ENCODE data around the gene AAMP.
A peak's percentile ranks its signal among the peaks of the same experiment; 100 is the strongest.
"Not testable (repeated sequence)": the region's sequence is repeated elsewhere in the genome, so short reads cannot be mapped to it uniquely, and the experiment has no call there.

Gene AAMP

GRCh38 chr2:218275371-218276072, 5.6 kb upstream of the AAMP start:
- no peak for DNase-seq (ENCODE audit: low read depth in 2 of 2)

GRCh38 chr2:218274586-218274985, 4.6 kb upstream of the AAMP start:
- DNase-seq (ENCODE audit: low read depth in 2 of 2), result no peak

DNA sequence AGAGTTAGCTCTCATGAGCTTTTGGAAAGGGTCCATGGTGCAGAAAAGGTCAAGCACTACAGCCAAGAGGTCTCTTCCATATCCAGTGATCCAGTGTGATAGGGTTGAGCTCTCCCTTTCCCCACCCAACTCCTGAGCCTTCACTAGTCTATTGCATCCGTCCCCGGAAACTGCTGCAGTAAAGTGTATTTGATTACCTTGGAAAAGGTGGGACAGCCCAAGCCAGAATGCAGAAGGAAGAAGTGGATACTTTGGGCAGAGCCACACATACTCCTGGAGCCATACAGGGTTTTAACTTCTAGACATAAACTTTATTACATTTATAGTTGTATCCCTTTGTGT, 3.9 kb upstream of the AAMP start:
- DNase-seq (ENCODE audit: low read depth in 2 of 2), result no peak

- not testable (repeated sequence) for DNase-seq (ENCODE audit: low read depth in 2 of 2)
These were observed 3.4 kb upstream of the AAMP start for GRCh38 chr2:218273214-218273907.

GRCh38 chr2:218272531-218273212, 2.7 kb upstream of the AAMP start:
- peak; percentile 49 to 70 for DNase-seq (ENCODE audit: low read depth in 2 of 2)

DNA sequence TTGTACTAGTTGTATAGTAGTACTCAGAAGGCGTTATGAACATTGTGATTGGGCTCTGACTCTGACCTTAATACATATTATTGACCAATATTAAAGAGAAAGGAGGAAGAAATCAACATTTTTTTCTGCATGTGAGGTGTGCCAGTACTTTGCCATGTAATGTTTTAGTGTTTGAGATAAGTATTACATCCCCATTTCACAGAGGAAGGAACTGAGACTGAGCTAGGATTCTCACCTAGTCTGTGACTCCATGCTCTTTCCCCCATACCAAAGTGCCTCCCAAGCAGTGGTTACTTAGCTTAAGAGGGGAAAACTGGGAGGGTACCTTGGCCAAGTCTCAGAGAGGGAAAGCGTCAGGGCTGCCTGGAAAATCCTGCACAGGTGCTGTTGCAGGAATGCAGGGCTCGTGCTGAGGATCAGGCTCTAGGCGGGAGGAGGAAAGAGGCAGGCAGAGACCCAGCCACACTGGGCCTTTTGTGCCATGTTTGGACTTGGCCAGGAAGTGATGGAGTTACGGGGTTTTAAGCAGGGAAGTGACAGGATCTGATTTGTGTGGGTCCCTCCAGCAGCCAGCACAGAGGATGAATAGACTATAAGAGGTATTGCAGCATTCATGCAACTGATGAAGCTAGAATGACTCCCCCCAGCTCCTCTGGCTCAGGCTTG, 2.1 kb upstream of the AAMP start:
- no peak for DNase-seq (ENCODE audit: low read depth in 2 of 2)

DNA sequence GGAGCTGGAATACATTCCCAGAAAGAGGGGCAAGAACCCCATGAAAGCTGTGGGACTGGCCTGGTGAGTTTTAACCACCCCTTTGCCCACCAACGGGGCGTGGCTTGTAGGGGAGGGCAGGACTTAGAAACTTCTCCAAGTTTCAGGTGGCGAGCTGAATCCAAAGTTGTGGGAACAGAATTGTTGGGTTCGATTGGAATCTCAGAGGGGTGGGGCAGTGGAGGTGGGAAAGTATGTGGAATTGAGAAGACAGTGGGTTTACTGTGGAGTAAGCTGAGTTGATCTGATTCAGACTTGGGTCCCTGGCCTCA, 1.5 kb upstream of the AAMP start:
- DNase-seq (ENCODE audit: low read depth in 2 of 2), result no peak

GRCh38 chr2:218270721-218271486, 967 bp upstream of the AAMP start:
- no peak for DNase-seq (ENCODE audit: low read depth in 2 of 2)

GRCh38 chr2:218267259-218267658, 2.7 kb downstream of the AAMP start:
- DNase-seq (ENCODE audit: low read depth in 2 of 2), result no peak

- DNase-seq (ENCODE audit: low read depth in 2 of 2), result no peak
These were observed 3.5 kb downstream of the AAMP start for GRCh38 chr2:218266316-218266979.

DNA sequence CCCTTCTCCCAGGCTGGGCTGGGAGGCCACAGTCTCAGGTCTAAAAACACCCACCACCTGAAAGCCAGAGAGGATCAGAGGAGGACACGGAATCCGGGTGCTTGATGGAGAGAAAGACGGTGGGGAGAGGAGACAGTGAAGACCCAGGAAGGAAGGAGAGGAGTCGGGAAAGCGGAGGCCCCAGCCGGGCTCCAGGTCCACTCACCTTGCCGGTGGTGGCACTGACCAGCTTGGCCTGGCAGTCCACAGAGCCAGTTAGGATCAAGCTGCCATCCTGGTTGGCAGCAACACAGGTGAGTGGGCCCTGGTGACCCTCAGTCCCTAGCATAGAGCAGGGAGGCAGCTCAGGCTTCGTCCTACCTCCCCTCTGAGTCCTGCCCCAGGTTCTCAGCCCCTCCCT, 4.3 kb downstream of the AAMP start:
- no peak for DNase-seq (ENCODE audit: low read depth in 2 of 2)

DNA sequence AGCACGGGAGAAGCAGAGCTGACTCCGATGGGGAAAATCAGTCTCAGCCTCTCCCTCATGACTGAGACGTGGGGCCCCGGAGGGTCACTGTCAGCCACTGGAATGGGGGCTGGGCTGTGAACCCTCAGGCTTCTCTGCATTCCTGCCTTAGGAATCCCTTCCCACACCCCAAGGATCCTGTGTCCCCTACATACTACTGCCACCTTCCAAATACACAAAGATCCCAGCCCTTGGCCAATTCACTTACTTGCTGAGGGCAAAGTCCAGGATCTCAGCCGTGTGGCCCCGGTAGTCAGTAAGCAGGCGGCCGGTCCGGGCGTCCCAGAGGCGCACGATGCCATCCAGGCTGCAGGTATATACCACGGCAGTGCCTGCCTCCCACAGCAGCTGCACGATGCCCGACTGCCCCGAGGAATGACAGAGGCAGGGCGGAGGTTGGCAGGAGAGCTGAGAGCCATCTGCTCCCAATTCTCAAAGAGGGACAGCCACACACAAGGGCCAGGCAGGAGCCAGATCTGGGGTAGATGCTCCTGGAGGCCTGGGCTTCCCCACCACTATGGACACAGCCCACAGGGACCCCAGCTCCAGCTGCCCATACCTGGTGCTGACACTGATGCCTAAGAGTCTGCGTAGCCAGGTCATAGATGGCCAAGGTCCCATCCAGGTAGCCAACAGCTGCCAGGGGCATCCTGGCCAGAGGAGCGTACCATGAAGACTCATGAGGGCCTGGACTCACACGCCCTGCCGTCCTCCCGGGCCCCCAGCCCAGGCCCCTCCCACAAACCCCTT, 5.0 kb downstream of the AAMP start:
- no peak for DNase-seq (ENCODE audit: low read depth in 2 of 2)

DNA sequence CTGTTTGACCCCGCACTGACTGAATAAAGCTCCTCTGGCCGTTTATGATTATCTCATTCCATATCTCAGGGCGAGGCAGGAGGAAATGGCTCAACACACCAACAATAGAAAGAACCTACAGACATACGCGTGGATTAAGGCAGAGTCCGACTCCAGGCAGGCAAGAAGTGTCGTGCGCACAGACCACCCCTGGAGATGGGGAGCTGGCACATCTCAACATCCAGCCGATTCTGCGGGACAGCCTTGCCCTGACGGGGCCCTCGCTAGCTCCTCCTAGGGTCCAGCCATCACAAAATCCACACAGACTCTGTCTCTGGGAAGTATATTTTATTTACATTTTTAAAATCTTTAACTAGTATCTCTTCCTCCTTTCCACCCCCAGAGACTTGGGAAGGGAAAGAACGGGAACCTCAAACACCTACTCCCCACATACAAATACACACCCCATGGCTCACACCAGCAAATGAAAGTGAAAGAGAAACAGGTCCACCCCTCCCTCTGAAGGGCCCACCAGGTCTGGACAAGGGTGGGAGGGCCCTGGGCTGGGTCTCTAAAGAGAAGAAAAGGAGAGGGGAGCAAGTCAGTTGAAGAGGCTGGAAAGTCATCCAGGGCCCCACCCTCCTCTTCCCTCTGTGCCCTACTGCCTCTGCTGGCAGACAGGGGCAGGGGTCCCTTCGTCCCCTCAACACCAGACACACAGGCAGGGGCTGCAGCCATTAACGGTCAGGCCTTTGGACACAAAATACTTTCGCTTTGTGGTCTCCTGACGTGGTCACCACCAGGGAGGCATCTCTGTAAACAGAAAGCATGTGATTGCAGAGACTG, 5.9 kb downstream of the AAMP start:
- DNase-seq (ENCODE audit: low read depth in 2 of 2), result no peak

DNA sequence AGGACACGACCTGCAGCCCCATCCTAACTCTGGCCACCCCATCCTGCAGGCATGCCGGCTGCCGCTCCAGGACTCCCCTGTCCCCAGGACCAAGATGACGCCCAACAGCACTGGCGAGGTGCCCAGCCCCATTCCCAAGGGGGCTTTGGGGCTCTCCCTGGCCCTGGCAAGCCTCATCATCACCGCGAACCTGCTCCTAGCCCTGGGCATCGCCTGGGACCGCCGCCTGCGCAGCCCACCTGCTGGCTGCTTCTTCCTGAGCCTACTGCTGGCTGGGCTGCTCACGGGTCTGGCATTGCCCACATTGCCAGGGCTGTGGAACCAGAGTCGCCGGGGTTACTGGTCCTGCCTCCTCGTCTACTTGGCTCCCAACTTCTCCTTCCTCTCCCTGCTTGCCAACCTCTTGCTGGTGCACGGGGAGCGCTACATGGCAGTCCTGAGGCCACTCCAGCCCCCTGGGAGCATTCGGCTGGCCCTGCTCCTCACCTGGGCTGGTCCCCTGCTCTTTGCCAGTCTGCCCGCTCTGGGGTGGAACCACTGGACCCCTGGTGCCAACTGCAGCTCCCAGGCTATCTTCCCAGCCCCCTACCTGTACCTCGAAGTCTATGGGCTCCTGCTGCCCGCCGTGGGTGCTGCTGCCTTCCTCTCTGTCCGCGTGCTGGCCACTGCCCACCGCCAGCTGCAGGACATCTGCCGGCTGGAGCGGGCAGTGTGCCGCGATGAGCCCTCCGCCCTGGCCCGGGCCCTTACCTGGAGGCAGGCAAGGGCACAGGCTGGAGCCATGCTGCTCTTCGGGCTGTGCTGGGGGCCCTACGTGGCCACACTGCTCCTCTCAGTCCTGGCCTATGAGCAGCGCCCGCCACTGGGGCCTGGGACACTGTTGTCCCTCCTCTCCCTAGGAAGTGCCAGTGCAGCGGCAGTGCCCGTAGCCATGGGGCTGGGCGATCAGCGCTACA, 7.0 kb downstream of the AAMP start:
- no peak for DNase-seq (ENCODE audit: low read depth in 2 of 2)

DNA sequence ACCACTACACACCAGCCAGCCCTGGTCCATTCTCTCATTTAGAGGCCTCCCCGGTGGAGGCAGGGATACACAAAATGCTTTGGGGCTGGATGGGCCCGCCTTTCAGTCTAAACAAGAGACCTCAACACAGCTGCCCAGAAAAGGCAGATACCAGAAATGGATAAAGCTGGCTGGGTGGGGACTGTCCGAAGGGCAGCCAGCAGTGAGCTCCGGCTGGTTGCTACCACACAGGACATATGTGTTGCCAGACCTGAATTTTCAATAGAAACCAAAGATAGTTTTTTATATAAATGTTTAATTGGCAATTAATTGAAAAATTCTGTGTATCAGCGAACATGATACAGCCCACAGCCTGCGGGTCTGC, 7.7 kb downstream of the AAMP start:
- no peak for DNase-seq (ENCODE audit: low read depth in 2 of 2)

DNA sequence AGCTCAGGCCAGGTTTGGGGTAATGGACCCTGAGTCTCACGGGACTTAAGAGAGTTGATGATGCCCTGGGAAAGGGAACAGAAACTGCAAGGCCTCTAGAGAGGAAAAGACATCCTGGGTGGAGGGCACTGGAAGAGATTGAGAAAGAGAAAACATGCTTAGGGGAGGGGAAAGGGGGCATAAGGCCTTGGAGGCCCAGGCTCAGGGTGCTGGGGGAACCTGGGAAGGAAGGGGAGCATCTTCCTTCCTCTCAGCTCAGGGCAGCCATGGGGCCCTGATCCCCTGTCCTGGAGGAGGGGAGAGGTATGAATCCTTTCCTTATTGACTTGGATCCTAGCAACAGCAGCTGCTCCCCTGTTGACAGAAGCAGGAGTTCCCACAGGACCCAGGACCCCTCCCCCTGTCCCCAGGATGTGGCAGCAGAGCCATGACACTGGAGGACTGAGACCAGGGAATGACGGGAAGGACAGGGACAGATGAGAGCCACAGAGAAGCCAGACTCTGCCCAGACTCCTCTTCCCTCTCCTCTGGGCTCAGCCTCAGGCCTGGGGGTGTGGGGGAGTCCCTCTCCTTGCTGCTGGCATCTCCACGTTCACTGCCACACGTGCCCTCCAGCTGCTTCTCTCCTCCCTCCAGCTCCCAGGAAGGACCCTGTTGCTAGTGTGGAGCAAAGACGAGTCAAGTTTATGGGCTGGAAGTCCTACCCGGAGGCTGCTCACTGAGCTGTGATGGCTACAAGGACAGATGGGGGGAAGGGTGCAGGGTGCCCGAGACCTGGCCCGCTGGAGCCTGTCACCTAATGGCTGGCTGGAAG, 8.3 kb downstream of the AAMP start:
- no peak for DNase-seq (ENCODE audit: low read depth in 2 of 2)

DNA sequence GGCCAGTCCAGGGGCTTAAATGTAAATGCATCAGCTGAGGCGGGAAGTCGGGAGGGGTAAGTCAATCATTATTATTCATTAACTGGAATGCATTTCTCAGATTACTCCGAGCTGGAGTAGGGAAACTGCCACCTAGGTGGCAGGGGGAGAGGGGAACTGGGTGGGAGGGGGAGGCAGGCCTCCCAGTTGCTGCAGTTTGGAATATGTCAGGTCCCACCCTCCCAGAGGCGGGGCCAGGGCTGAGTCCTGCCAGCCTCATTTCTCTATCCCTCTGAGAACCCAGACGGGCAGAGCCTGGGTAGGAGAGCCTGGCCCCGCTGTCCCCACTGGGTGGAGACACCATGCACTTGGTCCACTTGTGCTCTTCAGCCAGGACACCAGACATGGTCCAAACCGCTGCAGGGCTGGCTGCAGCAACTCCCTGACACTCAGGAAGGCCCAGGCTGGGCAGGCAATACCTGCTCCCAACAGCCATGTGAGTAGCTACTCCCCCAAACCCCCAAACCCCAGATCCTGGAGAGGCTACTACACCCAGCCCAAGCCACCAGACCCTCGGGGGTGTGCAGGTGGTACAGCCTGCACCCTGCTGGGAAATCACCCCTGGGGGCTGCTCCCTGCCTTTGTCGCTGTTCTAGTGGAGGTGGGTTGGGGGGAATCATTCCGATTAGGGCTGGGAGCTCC, 9.1 kb downstream of the AAMP start, which contains the start of gene GPBAR1:
TSS of gene GPBAR1 (plus strand) at position 274 of the 681 bp plus-strand sequence. CDS start 1,710 bp downstream, outside the sequence.
- no peak for DNase-seq (ENCODE audit: low read depth in 2 of 2)
